ENCODE results near the gene ARMC5. TPM values are rescaled to one million over a fixed set of nuclear protein-coding genes. Genes with fewer than 3 reads are reported as not detected.

Gene ARMC5
- total and polyA plus RNA-seq, 10 of the 15 experiments (the other 5 are each of a cell fraction or from before 2014, with no cell fraction given): 0.06 to 13.2 (median 5.6) TPM

- TF ChIP-seq ZBTB40 (IDR thresholded peaks at IDR 0.05; ENCODE audit: borderline replicate concordance) (peak; percentile 88), ZNF384 (IDR thresholded peaks at IDR 0.05; ENCODE audit: borderline replicate concordance, low read depth, low read length) (0 out of 2 replicates have a peak, but pooled peaks have one; percentile 15), MTA3 (IDR thresholded peaks at IDR 0.05; ENCODE audit: borderline replicate concordance, low read length) (no peak), SMAD5 (IDR thresholded peaks at IDR 0.05; ENCODE audit: low read depth) (peak; percentile 79), RAD51 (IDR thresholded peaks at IDR 0.05) (no peak), PML (IDR thresholded peaks at IDR 0.05; ENCODE audit: low read length) (peak; percentile 74), EED (IDR thresholded peaks at IDR 0.05; ENCODE audit: low read depth) (peak; percentile 86), GABPA (IDR thresholded peaks at IDR 0.05; ENCODE audit: low read depth) (peak; percentile 86), BACH1 (IDR thresholded peaks at IDR 0.05; ENCODE audit: borderline replicate concordance) (no peak; the same call in 1 of the 2 replicates), SIX5 (IDR thresholded peaks at IDR 0.05; ENCODE audit: low read depth, low read length, severe bottlenecking) (peak; percentile 83), NRF1 (conservative IDR thresholded peaks at IDR 0.05; ENCODE audit: low read depth, low read length) (no peak), ASH2L (IDR thresholded peaks at IDR 0.05; ENCODE audit: borderline replicate concordance, low read depth) (peak; percentile 31; the same call in 1 of the 2 replicates), KDM1A (IDR thresholded peaks at IDR 0.05; ENCODE audit: borderline replicate concordance) (no peak), ZNF207 (IDR thresholded peaks at IDR 0.05; ENCODE audit: borderline replicate concordance) (peak; percentile 98)
- TF ChIP-seq, protein P1, sequence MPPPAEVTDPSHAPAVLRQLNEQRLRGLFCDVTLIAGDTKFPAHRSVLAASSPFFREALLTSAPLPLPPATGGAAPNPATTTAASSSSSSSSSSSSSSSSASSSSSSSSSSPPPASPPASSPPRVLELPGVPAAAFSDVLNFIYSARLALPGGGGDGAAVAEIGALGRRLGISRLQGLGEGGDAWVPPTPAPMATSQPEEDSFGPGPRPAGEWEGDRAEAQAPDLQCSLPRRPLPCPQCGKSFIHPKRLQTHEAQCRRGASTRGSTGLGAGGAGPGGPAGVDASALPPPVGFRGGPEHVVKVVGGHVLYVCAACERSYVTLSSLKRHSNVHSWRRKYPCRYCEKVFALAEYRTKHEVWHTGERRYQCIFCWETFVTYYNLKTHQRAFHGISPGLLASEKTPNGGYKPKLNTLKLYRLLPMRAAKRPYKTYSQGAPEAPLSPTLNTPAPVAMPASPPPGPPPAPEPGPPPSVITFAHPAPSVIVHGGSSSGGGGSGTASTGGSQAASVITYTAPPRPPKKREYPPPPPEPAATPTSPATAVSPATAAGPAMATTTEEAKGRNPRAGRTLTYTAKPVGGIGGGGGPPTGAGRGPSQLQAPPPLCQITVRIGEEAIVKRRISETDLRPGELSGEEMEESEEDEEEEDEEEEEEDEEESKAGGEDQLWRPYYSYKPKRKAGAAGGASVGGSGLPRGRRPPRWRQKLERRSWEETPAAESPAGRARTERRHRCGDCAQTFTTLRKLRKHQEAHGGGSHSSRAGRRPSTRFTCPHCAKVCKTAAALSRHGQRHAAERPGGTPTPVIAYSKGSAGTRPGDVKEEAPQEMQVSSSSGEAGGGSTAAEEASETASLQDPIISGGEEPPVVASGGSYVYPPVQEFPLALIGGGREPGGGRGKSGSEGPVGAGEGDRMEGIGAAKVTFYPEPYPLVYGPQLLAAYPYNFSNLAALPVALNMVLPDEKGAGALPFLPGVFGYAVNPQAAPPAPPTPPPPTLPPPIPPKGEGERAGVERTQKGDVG (CRISPR knock-in tag; IDR thresholded peaks at IDR 0.05): no peak
- TF ChIP-seq, protein P2, sequence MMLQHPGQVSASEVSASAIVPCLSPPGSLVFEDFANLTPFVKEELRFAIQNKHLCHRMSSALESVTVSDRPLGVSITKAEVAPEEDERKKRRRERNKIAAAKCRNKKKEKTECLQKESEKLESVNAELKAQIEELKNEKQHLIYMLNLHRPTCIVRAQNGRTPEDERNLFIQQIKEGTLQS (IDR thresholded peaks at IDR 0.05; ENCODE audit: borderline replicate concordance, extremely low read depth, low read depth, low read length): no peak
- TF ChIP-seq, protein P3, sequence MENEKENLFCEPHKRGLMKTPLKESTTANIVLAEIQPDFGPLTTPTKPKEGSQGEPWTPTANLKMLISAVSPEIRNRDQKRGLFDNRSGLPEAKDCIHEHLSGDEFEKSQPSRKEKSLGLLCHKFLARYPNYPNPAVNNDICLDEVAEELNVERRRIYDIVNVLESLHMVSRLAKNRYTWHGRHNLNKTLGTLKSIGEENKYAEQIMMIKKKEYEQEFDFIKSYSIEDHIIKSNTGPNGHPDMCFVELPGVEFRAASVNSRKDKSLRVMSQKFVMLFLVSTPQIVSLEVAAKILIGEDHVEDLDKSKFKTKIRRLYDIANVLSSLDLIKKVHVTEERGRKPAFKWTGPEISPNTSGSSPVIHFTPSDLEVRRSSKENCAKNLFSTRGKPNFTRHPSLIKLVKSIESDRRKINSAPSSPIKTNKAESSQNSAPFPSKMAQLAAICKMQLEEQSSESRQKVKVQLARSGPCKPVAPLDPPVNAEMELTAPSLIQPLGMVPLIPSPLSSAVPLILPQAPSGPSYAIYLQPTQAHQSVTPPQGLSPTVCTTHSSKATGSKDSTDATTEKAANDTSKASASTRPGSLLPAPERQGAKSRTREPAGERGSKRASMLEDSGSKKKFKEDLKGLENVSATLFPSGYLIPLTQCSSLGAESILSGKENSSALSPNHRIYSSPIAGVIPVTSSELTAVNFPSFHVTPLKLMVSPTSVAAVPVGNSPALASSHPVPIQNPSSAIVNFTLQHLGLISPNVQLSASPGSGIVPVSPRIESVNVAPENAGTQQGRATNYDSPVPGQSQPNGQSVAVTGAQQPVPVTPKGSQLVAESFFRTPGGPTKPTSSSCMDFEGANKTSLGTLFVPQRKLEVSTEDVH (IDR thresholded peaks at IDR 0.05; ENCODE audit: low read depth, partially characterized antibody): peak; percentile 59
Observed at GRCh38 chr16:31458844-31459686, at the start of gene ARMC5 (continued).

Data from GM12878 (cell line).